ENCODE measurements around the gene HSD17B11.

GRCh38 chr4:87365348-87365747, 25.6 kb downstream of the HSD17B11 start:
- TF ChIP-seq REST (IDR thresholded peaks at IDR 0.05; ENCODE audit: insufficient replicate concordance, low read depth) (no peak), CTCF (IDR thresholded peaks at IDR 0.05; ENCODE audit: insufficient read depth, low read length) (no peak), POLR2AphosphoS5 (IDR thresholded peaks at IDR 0.05; ENCODE audit: low read depth) (no peak), SPI1 (IDR thresholded peaks at IDR 0.05; ENCODE audit: borderline replicate concordance, low read depth) (no peak)
